Glomerular visceral epithelial cell (primary cell): ENCODE data around the gene ASB15.
"Not testable (repeated sequence)": the region's sequence is repeated elsewhere in the genome, so short reads cannot be mapped to it uniquely, and the experiment has no call there.

Experiments used
- DNase-seq: peaks from one replicate; pipeline ENCODE4 v3.0.0-alpha.2; 2016; ENCODE audit errors: extremely low spot score

ASB15 gene

GRCh38 chr7:123598657-123599056 lies 3.0 kb upstream of the ASB15 start:
- no peak for DNase-seq

GRCh38 chr7:123599766-123600165 lies 1.9 kb upstream of the ASB15 start:
- no peak for DNase-seq

- DNase-seq: no peak
These were observed 745 bp upstream of the ASB15 start for GRCh38 chr7:123600876-123601275.

- DNase-seq: no peak
These were observed 1.0 kb downstream of the ASB15 start for GRCh38 chr7:123602648-123603047.

- DNase-seq: no peak
These were observed 3.1 kb downstream of the ASB15 start for GRCh38 chr7:123604739-123605138.

- DNase-seq: no peak
These were observed 5.9 kb downstream of the ASB15 start for GRCh38 chr7:123607423-123607975.

GRCh38 chr7:123608991-123609882 lies 7.6 kb downstream of the ASB15 start:
- DNase-seq: no peak

GRCh38 chr7:123609883-123610239 lies 8.2 kb downstream of the ASB15 start:
- no peak for DNase-seq

GRCh38 chr7:123612024-123612423 lies 10.4 kb downstream of the ASB15 start:
- no peak for DNase-seq

- DNase-seq: no peak
These were observed 13.7 kb downstream of the ASB15 start for GRCh38 chr7:123615344-123615743.

GRCh38 chr7:123616223-123616622 lies 14.6 kb downstream of the ASB15 start:
- DNase-seq: no peak

- no peak for DNase-seq
These were observed 20.1 kb downstream of the ASB15 start for GRCh38 chr7:123621707-123622106.

GRCh38 chr7:123622660-123623386 lies 21.2 kb downstream of the ASB15 start:
- no peak for DNase-seq

- no peak for DNase-seq
These were observed 23.0 kb downstream of the ASB15 start for GRCh38 chr7:123624527-123625183.

- no peak for DNase-seq
These were observed 23.6 kb downstream of the ASB15 start for GRCh38 chr7:123625254-123625653.

GRCh38 chr7:123627851-123628250 lies 26.2 kb downstream of the ASB15 start:
- no peak for DNase-seq

GRCh38 chr7:123628829-123629228 lies 27.2 kb downstream of the ASB15 start:
- DNase-seq: no peak

GRCh38 chr7:123629281-123629680 lies 27.7 kb downstream of the ASB15 start:
- DNase-seq: no peak

- DNase-seq: no peak
These were observed 31.2 kb downstream of the ASB15 start for GRCh38 chr7:123632808-123633207.

- peak; percentile 18 for DNase-seq
These were observed 31.9 kb downstream of the ASB15 start for GRCh38 chr7:123633553-123633952.

GRCh38 chr7:123634011-123634573 lies 32.5 kb downstream of the ASB15 start:
- DNase-seq: not testable (repeated sequence)
